ENCODE measurements around the gene TGOLN2.
"Not testable (repeated sequence)": the region's sequence is repeated elsewhere in the genome, so short reads cannot be mapped to it uniquely, and the experiment has no call there.

TGOLN2 gene

GRCh38 chr2:85327160-85327821 is 498 bp downstream of the TGOLN2 start:
- no peak; the same call in 1 of the 2 replicates for TF ChIP-seq MYC (IDR thresholded peaks at IDR 0.05; ENCODE audit: low read depth, low read length)
- no peak for TF ChIP-seq POLR2A (IDR thresholded peaks at IDR 0.05; ENCODE audit: extremely low read depth, insufficient read length)
- no peak for TF ChIP-seq CTCF (IDR thresholded peaks at IDR 0.05; ENCODE audit: low read depth, low read length)
- H3K4me3 ChIP-seq (ENCODE audit: low read depth, low read length), result peak overlapping the region; percentile 98
- DNase-seq (ENCODE audit: low read depth), result peak; percentile 78

- DNase-seq (ENCODE audit: low read depth), result peak; percentile 92
- TF ChIP-seq MYC (IDR thresholded peaks at IDR 0.05; ENCODE audit: low read depth, low read length) (peak; percentile 65), POLR2A (IDR thresholded peaks at IDR 0.05; ENCODE audit: extremely low read depth, insufficient read length) (no peak), CTCF (IDR thresholded peaks at IDR 0.05; ENCODE audit: low read depth, low read length) (no peak), MAX (IDR thresholded peaks at IDR 0.05; ENCODE audit: low read depth, low read length) (peak; percentile 59)
- H3K4me3 ChIP-seq (ENCODE audit: low read depth, low read length), result peak overlapping the region; percentile 98
Measured at GRCh38 chr2:85326406-85327159, 1.2 kb downstream of the TGOLN2 start.

- no peak for DNase-seq (ENCODE audit: low read depth)
- TF ChIP-seq MAX (IDR thresholded peaks at IDR 0.05; ENCODE audit: low read depth, low read length) (no peak), MYC (IDR thresholded peaks at IDR 0.05; ENCODE audit: low read depth, low read length) (no peak), POLR2A (IDR thresholded peaks at IDR 0.05; ENCODE audit: extremely low read depth, insufficient read length) (no peak), CTCF (IDR thresholded peaks at IDR 0.05; ENCODE audit: low read depth, low read length) (no peak)
- peak overlapping the region; percentile 98 for H3K4me3 ChIP-seq (ENCODE audit: low read depth, low read length)
Measured at GRCh38 chr2:85325466-85325811, 2.4 kb downstream of the TGOLN2 start.

- DNase-seq (ENCODE audit: low read depth), result peak; percentile 60
- peak overlapping the region; percentile 98 for H3K4me3 ChIP-seq (ENCODE audit: low read depth, low read length)
- TF ChIP-seq MAX (IDR thresholded peaks at IDR 0.05; ENCODE audit: low read depth, low read length), result no peak
- TF ChIP-seq POLR2A (IDR thresholded peaks at IDR 0.05; ENCODE audit: extremely low read depth, insufficient read length), result no peak
- TF ChIP-seq CTCF (IDR thresholded peaks at IDR 0.05; ENCODE audit: low read depth, low read length), result no peak
- TF ChIP-seq MYC (IDR thresholded peaks at IDR 0.05; ENCODE audit: low read depth, low read length), result no peak
Measured at GRCh38 chr2:85324639-85325465, 2.9 kb downstream of the TGOLN2 start.

GRCh38 chr2:85323988-85324367 is 3.8 kb downstream of the TGOLN2 start:
- not testable (repeated sequence) for DNase-seq (ENCODE audit: low read depth)
- H3K4me3 ChIP-seq (ENCODE audit: low read depth, low read length), result peak overlapping the region; percentile 12

GRCh38 chr2:85323351-85323987 is 4.3 kb downstream of the TGOLN2 start:
- no peak for TF ChIP-seq MAX (IDR thresholded peaks at IDR 0.05; ENCODE audit: low read depth, low read length)
- TF ChIP-seq POLR2A (IDR thresholded peaks at IDR 0.05; ENCODE audit: extremely low read depth, insufficient read length), result no peak
- H3K4me3 ChIP-seq (ENCODE audit: low read depth, low read length), result peak overlapping the region; percentile 12
- no peak for DNase-seq (ENCODE audit: low read depth)
